ENCODE measurements around the gene GTF3A. TPM values are rescaled to one million over a fixed set of nuclear protein-coding genes. Genes with fewer than 3 reads are reported as not detected.
A peak's percentile ranks its signal among the peaks of the same experiment; 100 is the strongest.

GTF3A gene
- 68.4 TPM for polyA plus RNA-seq
- long read RNA-seq, donor 1, transcript GTF3A-201 (9 exons, 1,383 nt) = major isoform, 14 of 19 reads
- long read RNA-seq, donor 1, partial matches to known transcripts = 0 of 19 reads
- long read RNA-seq, donor 1, other reads (novel, unspliced or antisense) = 0 of 19 reads
- long read RNA-seq, donor 2, transcript GTF3A-207 (3 exons, 829 nt) = minor isoform, 8 of 39 reads
- long read RNA-seq, donor 2, transcript GTF3A-201 (9 exons, 1,383 nt) = major isoform, 30 of 39 reads
- long read RNA-seq, donor 2, partial matches to known transcripts = 0 of 39 reads
- long read RNA-seq, donor 2, other reads (novel, unspliced or antisense) = 0 of 39 reads
- long read RNA-seq, donor 3 = 0 reads
- long read RNA-seq, donor 4, partial matches to known transcripts = 0 of 1 reads
- long read RNA-seq, donor 4, other reads (novel, unspliced or antisense) = 0 of 1 reads
- long read RNA-seq, donor 5, transcript GTF3A-201 (9 exons, 1,383 nt) = major isoform, 17 of 17 reads
- long read RNA-seq, donor 5, partial matches to known transcripts = 0 of 17 reads
- long read RNA-seq, donor 5, other reads (novel, unspliced or antisense) = 0 of 17 reads
- long read RNA-seq, donor 6, transcript GTF3A-207 (3 exons, 829 nt) = minor isoform, 5 of 36 reads
- long read RNA-seq, donor 6, transcript GTF3A-201 (9 exons, 1,383 nt) = major isoform, 26 of 36 reads
- long read RNA-seq, donor 6, partial matches to known transcripts = 5 of 36 reads
- long read RNA-seq, donor 6, other reads (novel, unspliced or antisense) = 0 of 36 reads
- long read RNA-seq, donor 7, transcript GTF3A-201 (9 exons, 1,383 nt) = major isoform, 8 of 10 reads
- long read RNA-seq, donor 7, partial matches to known transcripts = 0 of 10 reads
- long read RNA-seq, donor 7, other reads (novel, unspliced or antisense) = 0 of 10 reads
- long read RNA-seq, donor 8, transcript GTF3A-201 (9 exons, 1,383 nt) = major isoform, 33 of 49 reads
- long read RNA-seq, donor 8, transcript GTF3A-207 (3 exons, 829 nt) = minor isoform, 5 of 49 reads
- long read RNA-seq, donor 8, partial matches to known transcripts = 11 of 49 reads
- long read RNA-seq, donor 8, other reads (novel, unspliced or antisense) = 0 of 49 reads
- long read RNA-seq, donor 9, transcript GTF3A-201 (9 exons, 1,383 nt) = major isoform, 10 of 21 reads
- long read RNA-seq, donor 9, transcript GTF3A-207 (3 exons, 829 nt) = minor isoform, 6 of 21 reads
- long read RNA-seq, donor 9, partial matches to known transcripts = 5 of 21 reads
- long read RNA-seq, donor 9, other reads (novel, unspliced or antisense) = 0 of 21 reads
- long read RNA-seq, donor 10, transcript GTF3A-207 (3 exons, 829 nt) = minor isoform, 5 of 206 reads
- long read RNA-seq, donor 10, transcript GTF3A-201 (9 exons, 1,383 nt) = major isoform, 24 of 206 reads
- long read RNA-seq, donor 10, partial matches to known transcripts = 138 of 206 reads
- long read RNA-seq, donor 10, other reads (novel, unspliced or antisense) = 38 of 206 reads
- long read RNA-seq, donor 11, transcript GTF3A-201 (9 exons, 1,383 nt) = major isoform, 17 of 18 reads
- long read RNA-seq, donor 11, partial matches to known transcripts = 0 of 18 reads
- long read RNA-seq, donor 11, other reads (novel, unspliced or antisense) = 0 of 18 reads

- Histone ChIP-seq H3K9me3 (ENCODE audit: control insufficient read depth, low read depth, low read length) (peaks cover 5% of the 10 kb centered on the region), H3K36me3 (ENCODE audit: control insufficient read depth, insufficient read depth, low read length) (peaks cover 16% of the 10 kb centered on the region), H3K27ac (ENCODE audit: low read length) (peak within 1 kb of the TSS; percentile 79), H3K4me3 (ENCODE audit: low read length) (peak within 1 kb of the TSS; percentile 65), H3K4me1 (ENCODE audit: control insufficient read depth, insufficient read depth, low read length) (peaks cover 15% of the 10 kb centered on the region), H3K27me3 (ENCODE audit: control insufficient read depth, insufficient read depth, low read length) (no peaks in the 10 kb centered on the region)
- WGBS (ENCODE audit: insufficient coverage, low lambda C conversion rate) = 0% methylated on average over 1 of the region's 85 CpGs
- peak; percentile 91 to 93 for DNase-seq
Measured at GRCh38 chr13:27424246-27425157, at the start of gene GTF3A. GTF3A (plus strand) TSS chr13:27424619.

GRCh38 chr13:27374650-27375049 is 49.8 kb upstream of the GTF3A start:
- Histone ChIP-seq H3K27me3 (ENCODE audit: control insufficient read depth, insufficient read depth, low read length) (no peaks in the 10 kb centered on the region), H3K4me1 (ENCODE audit: control insufficient read depth, insufficient read depth, low read length) (peaks cover 13% of the 10 kb centered on the region), H3K36me3 (ENCODE audit: control insufficient read depth, insufficient read depth, low read length) (no peaks in the 10 kb centered on the region), H3K9me3 (ENCODE audit: control insufficient read depth, low read depth, low read length) (no peaks in the 10 kb centered on the region), H3K27ac (ENCODE audit: low read length) (peak overlapping the region; percentile 75), H3K4me3 (ENCODE audit: low read length) (no peak overlapping the region)
- WGBS (ENCODE audit: insufficient coverage, low lambda C conversion rate) = no CpG with 5 or more reads among the region's 7 CpGs
- DNase-seq = peak; percentile 84 to 86

GRCh38 chr13:27375686-27376326 is 48.6 kb upstream of the GTF3A start:
- Histone ChIP-seq H3K4me1 (ENCODE audit: control insufficient read depth, insufficient read depth, low read length) (peaks cover 13% of the 10 kb centered on the region), H3K27me3 (ENCODE audit: control insufficient read depth, insufficient read depth, low read length) (no peaks in the 10 kb centered on the region), H3K9me3 (ENCODE audit: control insufficient read depth, low read depth, low read length) (no peaks in the 10 kb centered on the region), H3K27ac (ENCODE audit: low read length) (no peak overlapping the region), H3K36me3 (ENCODE audit: control insufficient read depth, insufficient read depth, low read length) (no peaks in the 10 kb centered on the region), H3K4me3 (ENCODE audit: low read length) (no peak overlapping the region)
- peak; percentile 30 to 43 for DNase-seq
- WGBS (ENCODE audit: insufficient coverage, low lambda C conversion rate) = no CpG with 5 or more reads among the region's 15 CpGs

DNA sequence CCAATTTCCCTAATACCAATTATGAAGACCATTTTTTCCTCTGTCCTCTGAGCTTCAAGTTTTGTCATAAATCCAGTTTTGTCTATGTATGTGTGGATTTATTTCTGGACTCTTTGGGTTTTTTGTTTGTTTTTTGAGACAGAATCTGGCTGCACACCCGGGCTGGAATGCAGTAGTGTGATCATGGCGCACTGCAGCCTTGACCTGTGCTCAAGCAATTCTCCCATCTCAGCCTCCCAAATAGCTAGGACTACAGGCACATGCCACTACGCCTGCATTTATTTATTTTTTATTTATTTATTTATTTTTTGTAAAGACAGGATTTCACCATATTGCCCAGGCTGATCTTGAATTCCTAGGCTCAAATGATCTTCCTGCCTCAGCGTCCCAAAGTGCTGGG is 45.3 kb upstream of the GTF3A start:
- no peaks in the 10 kb centered on the region for H3K4me1 ChIP-seq (ENCODE audit: control insufficient read depth, insufficient read depth, low read length)
- no peaks in the 10 kb centered on the region for H3K27me3 ChIP-seq (ENCODE audit: control insufficient read depth, insufficient read depth, low read length)
- H3K9me3 ChIP-seq (ENCODE audit: control insufficient read depth, low read depth, low read length) = no peaks in the 10 kb centered on the region
- no peak overlapping the region for H3K4me3 ChIP-seq (ENCODE audit: low read length)
- H3K27ac ChIP-seq (ENCODE audit: low read length) = no peak overlapping the region
- WGBS (ENCODE audit: insufficient coverage, low lambda C conversion rate) = 20% methylated on average over 1 of the region's 4 CpGs
- H3K36me3 ChIP-seq (ENCODE audit: control insufficient read depth, insufficient read depth, low read length) = no peaks in the 10 kb centered on the region
- DNase-seq = no peak

DNA sequence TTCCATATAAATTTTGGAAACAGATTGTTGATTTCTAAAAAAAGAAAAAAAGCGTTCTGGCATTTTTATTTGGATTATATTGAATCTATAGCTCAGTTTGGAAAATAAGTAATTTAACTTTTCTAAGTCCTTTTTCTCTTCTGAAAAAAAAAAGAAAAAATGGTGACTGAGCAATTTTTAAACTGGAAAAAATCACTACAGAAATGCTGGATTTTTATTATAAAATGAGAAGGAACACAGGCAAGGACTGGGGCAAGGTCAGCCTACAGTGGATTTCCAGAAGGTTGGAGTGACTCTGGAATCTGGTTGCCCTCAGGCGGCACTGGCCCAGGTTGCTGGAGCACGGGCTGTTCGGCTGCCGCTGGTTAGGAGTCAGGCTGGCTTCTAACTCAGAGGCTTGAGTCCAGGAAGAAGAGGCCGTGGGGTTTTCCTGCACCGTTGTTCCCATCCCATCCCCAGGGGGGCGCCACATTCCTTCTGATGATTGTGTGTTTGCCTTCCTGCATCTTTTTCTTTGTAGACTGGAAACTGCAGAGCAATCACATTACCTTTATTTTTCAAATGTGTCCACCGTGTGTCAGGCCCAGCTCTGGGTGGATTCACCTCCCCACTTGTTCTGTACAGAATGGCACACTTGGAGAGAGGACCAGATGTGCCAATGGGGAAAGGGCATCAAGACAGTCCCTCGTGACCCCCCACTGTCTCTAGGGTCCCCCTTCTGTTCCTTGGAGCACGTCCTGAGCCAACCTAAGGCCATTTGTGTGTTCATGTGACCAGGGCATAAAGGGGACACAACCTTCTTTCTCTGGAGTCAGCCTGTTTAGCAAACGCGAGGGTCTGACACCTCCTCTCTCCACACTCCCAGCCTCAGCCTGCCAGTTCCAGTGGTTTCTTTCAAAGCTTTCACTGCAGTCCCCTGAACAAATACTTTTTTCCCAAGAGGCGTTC is 44.5 kb upstream of the GTF3A start:
- WGBS (ENCODE audit: insufficient coverage, low lambda C conversion rate) = 100% methylated on average over 1 of the region's 14 CpGs
- no peaks in the 10 kb centered on the region for H3K4me1 ChIP-seq (ENCODE audit: control insufficient read depth, insufficient read depth, low read length)

GRCh38 chr13:27381601-27382000 is 42.8 kb upstream of the GTF3A start:
- Histone ChIP-seq H3K27me3 (ENCODE audit: control insufficient read depth, insufficient read depth, low read length) (no peaks in the 10 kb centered on the region), H3K27ac (ENCODE audit: low read length) (no peak overlapping the region), H3K4me1 (ENCODE audit: control insufficient read depth, insufficient read depth, low read length) (no peaks in the 10 kb centered on the region), H3K9me3 (ENCODE audit: control insufficient read depth, low read depth, low read length) (no peaks in the 10 kb centered on the region), H3K36me3 (ENCODE audit: control insufficient read depth, insufficient read depth, low read length) (no peaks in the 10 kb centered on the region), H3K4me3 (ENCODE audit: low read length) (no peak overlapping the region)
- no CpG with 5 or more reads among the region's 17 CpGs for WGBS (ENCODE audit: insufficient coverage, low lambda C conversion rate)
- DNase-seq = no peak

More for the DNA sequence above, 44.5 kb upstream of the GTF3A start:
- H3K27ac ChIP-seq (ENCODE audit: low read length) = no peak overlapping the region
- H3K36me3 ChIP-seq (ENCODE audit: control insufficient read depth, insufficient read depth, low read length) = no peaks in the 10 kb centered on the region
- no peak overlapping the region for H3K4me3 ChIP-seq (ENCODE audit: low read length)
- peak; percentile 68 to 84 for DNase-seq
- H3K9me3 ChIP-seq (ENCODE audit: control insufficient read depth, low read depth, low read length) = no peaks in the 10 kb centered on the region
- no peaks in the 10 kb centered on the region for H3K27me3 ChIP-seq (ENCODE audit: control insufficient read depth, insufficient read depth, low read length)

- no peak overlapping the region for H3K4me3 ChIP-seq (ENCODE audit: low read length)
- 92% methylated on average over 5 of the region's 22 CpGs for WGBS (ENCODE audit: insufficient coverage, low lambda C conversion rate)
- no peak overlapping the region for H3K27ac ChIP-seq (ENCODE audit: low read length)
- no peaks in the 10 kb centered on the region for H3K9me3 ChIP-seq (ENCODE audit: control insufficient read depth, low read depth, low read length)
- H3K4me1 ChIP-seq (ENCODE audit: control insufficient read depth, insufficient read depth, low read length) = no peaks in the 10 kb centered on the region
- no peaks in the 10 kb centered on the region for H3K27me3 ChIP-seq (ENCODE audit: control insufficient read depth, insufficient read depth, low read length)
- H3K36me3 ChIP-seq (ENCODE audit: control insufficient read depth, insufficient read depth, low read length) = no peaks in the 10 kb centered on the region
- no peak for DNase-seq
Measured at GRCh38 chr13:27383104-27383921, 41.1 kb upstream of the GTF3A start.

Measured in large intestine (tissue), 12 donors.